H1 (cell line): ENCODE results near the gene ARHGAP25.

Experiments used
- BRCA1 ChIP-seq: IDR thresholded peaks from 2 replicates; pipeline ENCODE4 v1.6.1; 2012; ENCODE audit warnings: low read depth, low read length, improper control_type of control experiment
- EZH2 ChIP-seq: fragments of 200-600 bp; sonication (generic); IDR thresholded peaks from 2 replicates; pipeline ENCODE4 v1.7.1; 2012; ENCODE audit warnings: low read depth, mild to moderate bottlenecking, moderate library complexity, low read length, inconsistent platforms; ENCODE audit not compliant: severe bottlenecking
- GTF2F1 ChIP-seq: IDR thresholded peaks from 2 replicates; pipeline ENCODE4 v1.6.1; 2012; ENCODE audit warnings: low read depth, low read length, improper control_type of control experiment, borderline replicate concordance
- MAFK ChIP-seq: IDR thresholded peaks from 2 replicates; pipeline ENCODE4 v1.6.1; 2012; ENCODE audit warnings: low read depth, mild to moderate bottlenecking, improper control_type of control experiment, low read length
- NRF1 ChIP-seq: IDR thresholded peaks from 2 replicates; pipeline ENCODE4 v1.6.1; 2011; ENCODE audit warnings: mild to moderate bottlenecking, low read depth, low read length, improper control_type of control experiment
- RAD21 ChIP-seq, 2 experiments: IDR thresholded peaks in 1 of 2; conservative IDR thresholded peaks in 1 of 2; 2 replicates each; pipeline ENCODE4 v1.6.1; 2011; ENCODE audit warnings: low read depth in 2 of 2, low read length in 2 of 2, improper control_type of control experiment in 1 of 2, inconsistent platforms in 1 of 2, mild to moderate bottlenecking in 1 of 2, moderate library complexity in 1 of 2

GRCh38 chr2:68817306-68817705, 82.7 kb downstream of the ARHGAP25 start:
- TF ChIP-seq NRF1, result no peak
- no peak for TF ChIP-seq MAFK
- TF ChIP-seq RAD21 (IDR thresholded peaks at IDR 0.05 in 1 of 2, conservative IDR thresholded peaks at IDR 0.05 in 1 of 2; ENCODE audit: low read depth in 2 of 2, low read length in 2 of 2), result no peak
- TF ChIP-seq EZH2, result no peak
- no peak for TF ChIP-seq BRCA1
- no peak for TF ChIP-seq GTF2F1
